ENCODE results near the gene NADK. TPM values are rescaled to one million over a fixed set of nuclear protein-coding genes. Genes with fewer than 3 reads are reported as not detected.

Gene NADK
- total and polyA plus RNA-seq, 2 of the 13 experiments (the other 11 are each of a cell fraction or from before 2014, with no cell fraction given), result 56.6 to 60.1 TPM

DNA sequence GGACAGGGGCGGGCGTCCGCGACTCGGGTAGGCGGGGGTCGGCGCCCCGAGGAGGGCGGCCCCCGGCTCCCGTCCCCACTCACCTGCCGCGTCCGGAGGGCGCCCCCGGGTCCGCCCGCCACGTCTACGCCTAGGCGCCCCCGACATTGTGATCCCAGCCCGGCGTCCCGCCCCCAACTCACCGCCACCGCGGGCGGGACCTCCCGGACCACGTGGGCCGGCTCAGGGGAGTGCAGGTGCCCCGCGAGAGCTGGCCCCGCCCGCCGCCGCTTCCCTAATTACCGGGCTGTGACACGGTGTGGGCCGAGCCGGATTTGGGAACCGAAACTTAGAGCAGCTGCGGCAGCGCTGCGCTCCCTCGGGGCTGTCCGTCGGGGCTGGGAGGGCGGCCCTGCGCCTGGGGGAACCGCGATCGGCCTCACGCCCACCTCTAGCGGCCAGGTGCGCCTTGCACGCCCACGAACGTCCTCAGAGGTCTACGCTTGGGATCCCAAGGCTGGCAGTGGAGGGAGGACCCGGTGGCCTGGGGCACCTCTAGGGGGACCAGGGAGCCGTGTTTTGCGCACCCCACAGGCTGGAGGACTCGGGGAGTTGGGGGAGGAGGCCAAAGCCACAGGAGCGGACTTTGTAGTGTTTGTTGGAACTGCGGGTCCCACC lies 521 bp upstream of the NADK start (continued):
- TF ChIP-seq U2AF1 (optimal IDR thresholded peaks at IDR 0.05; ENCODE audit: low read depth, low read length), result peak; percentile 49
- no peak for TF ChIP-seq PLRG1 (conservative IDR thresholded peaks at IDR 0.05)
- TF ChIP-seq ASH2L (IDR thresholded peaks at IDR 0.05; ENCODE audit: insufficient read length, low read depth, low read length), result no peak
- no peak for TF ChIP-seq MAF1 (CRISPR knock-in tag; IDR thresholded peaks at IDR 0.05; ENCODE audit: borderline replicate concordance)
- TF ChIP-seq STAT5B (CRISPR knock-in tag; IDR thresholded peaks at IDR 0.05), result no peak
- no peak for TF ChIP-seq KAT7 (CRISPR knock-in tag; IDR thresholded peaks at IDR 0.05; ENCODE audit: borderline replicate concordance)
- TF ChIP-seq, protein P1, sequence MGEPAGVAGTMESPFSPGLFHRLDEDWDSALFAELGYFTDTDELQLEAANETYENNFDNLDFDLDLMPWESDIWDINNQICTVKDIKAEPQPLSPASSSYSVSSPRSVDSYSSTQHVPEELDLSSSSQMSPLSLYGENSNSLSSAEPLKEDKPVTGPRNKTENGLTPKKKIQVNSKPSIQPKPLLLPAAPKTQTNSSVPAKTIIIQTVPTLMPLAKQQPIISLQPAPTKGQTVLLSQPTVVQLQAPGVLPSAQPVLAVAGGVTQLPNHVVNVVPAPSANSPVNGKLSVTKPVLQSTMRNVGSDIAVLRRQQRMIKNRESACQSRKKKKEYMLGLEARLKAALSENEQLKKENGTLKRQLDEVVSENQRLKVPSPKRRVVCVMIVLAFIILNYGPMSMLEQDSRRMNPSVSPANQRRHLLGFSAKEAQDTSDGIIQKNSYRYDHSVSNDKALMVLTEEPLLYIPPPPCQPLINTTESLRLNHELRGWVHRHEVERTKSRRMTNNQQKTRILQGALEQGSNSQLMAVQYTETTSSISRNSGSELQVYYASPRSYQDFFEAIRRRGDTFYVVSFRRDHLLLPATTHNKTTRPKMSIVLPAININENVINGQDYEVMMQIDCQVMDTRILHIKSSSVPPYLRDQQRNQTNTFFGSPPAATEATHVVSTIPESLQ (CRISPR knock-in tag; conservative IDR thresholded peaks at IDR 0.05), result no peak
- peak; percentile 33; the same call in 1 of the 2 replicates for TF ChIP-seq IRF2 (CRISPR knock-in tag; IDR thresholded peaks at IDR 0.05)
- TF ChIP-seq ZNF34 (CRISPR knock-in tag; IDR thresholded peaks at IDR 0.05; ENCODE audit: borderline replicate concordance), result 0 out of 2 replicates have a peak, but pooled peaks have one; percentile 45
- TF ChIP-seq, protein P2, sequence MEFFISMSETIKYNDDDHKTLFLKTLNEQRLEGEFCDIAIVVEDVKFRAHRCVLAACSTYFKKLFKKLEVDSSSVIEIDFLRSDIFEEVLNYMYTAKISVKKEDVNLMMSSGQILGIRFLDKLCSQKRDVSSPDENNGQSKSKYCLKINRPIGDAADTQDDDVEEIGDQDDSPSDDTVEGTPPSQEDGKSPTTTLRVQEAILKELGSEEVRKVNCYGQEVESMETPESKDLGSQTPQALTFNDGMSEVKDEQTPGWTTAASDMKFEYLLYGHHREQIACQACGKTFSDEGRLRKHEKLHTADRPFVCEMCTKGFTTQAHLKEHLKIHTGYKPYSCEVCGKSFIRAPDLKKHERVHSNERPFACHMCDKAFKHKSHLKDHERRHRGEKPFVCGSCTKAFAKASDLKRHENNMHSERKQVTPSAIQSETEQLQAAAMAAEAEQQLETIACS (CRISPR knock-in tag; IDR thresholded peaks at IDR 0.05), result no peak
- peak; percentile 29; the same call in 1 of the 2 replicates for TF ChIP-seq ZFP90 (CRISPR knock-in tag; IDR thresholded peaks at IDR 0.05; ENCODE audit: borderline replicate concordance)
- TF ChIP-seq, protein P3, sequence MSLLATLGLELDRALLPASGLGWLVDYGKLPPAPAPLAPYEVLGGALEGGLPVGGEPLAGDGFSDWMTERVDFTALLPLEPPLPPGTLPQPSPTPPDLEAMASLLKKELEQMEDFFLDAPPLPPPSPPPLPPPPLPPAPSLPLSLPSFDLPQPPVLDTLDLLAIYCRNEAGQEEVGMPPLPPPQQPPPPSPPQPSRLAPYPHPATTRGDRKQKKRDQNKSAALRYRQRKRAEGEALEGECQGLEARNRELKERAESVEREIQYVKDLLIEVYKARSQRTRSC (CRISPR knock-in tag; IDR thresholded peaks at IDR 0.05; ENCODE audit: low read depth), result 0 out of 2 replicates have a peak, but pooled peaks have one; percentile 73
- 0 out of 2 replicates have a peak, but pooled peaks have one; percentile 45 for TF ChIP-seq EEA1 (CRISPR knock-in tag; IDR thresholded peaks at IDR 0.05; ENCODE audit: borderline replicate concordance)
- TF ChIP-seq KDM2A (CRISPR knock-in tag; IDR thresholded peaks at IDR 0.05; ENCODE audit: borderline replicate concordance, low read depth), result peak; percentile 90
- TF ChIP-seq ZNF282 (IDR thresholded peaks at IDR 0.05; ENCODE audit: partially characterized antibody), result no peak
- peak; percentile 80; the same call in 1 of the 2 replicates for TF ChIP-seq HIVEP1 (CRISPR knock-in tag; IDR thresholded peaks at IDR 0.05)
- TF ChIP-seq, protein P4, sequence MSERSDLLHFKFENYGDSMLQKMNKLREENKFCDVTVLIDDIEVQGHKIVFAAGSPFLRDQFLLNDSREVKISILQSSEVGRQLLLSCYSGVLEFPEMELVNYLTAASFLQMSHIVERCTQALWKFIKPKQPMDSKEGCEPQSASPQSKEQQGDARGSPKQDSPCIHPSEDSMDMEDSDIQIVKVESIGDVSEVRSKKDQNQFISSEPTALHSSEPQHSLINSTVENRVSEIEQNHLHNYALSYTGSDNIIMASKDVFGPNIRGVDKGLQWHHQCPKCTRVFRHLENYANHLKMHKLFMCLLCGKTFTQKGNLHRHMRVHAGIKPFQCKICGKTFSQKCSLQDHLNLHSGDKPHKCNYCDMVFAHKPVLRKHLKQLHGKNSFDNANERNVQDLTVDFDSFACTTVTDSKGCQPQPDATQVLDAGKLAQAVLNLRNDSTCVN (CRISPR knock-in tag; IDR thresholded peaks at IDR 0.05; ENCODE audit: borderline replicate concordance), result 0 out of 2 replicates have a peak, but pooled peaks have one; percentile 21
- TF ChIP-seq ZNF678 (CRISPR knock-in tag; IDR thresholded peaks at IDR 0.05), result 0 out of 2 replicates have a peak, but pooled peaks have one; percentile 51
- TF ChIP-seq DMAP1 (CRISPR knock-in tag; IDR thresholded peaks at IDR 0.05), result peak; percentile 83; the same call in 1 of the 2 replicates
- no peak for TF ChIP-seq NR2F1 (CRISPR knock-in tag; IDR thresholded peaks at IDR 0.05)
- 0 out of 2 replicates have a peak, but pooled peaks have one; percentile 23 for TF ChIP-seq ZNF572 (CRISPR knock-in tag; IDR thresholded peaks at IDR 0.05)

Data from HepG2 (cell line).